Measurements from ENCODE around the gene RAC3. TPM values are rescaled to one million over a fixed set of nuclear protein-coding genes. Genes with fewer than 3 reads are reported as not detected.

RAC3 gene
- total and polyA plus RNA-seq, 2 of the 8 experiments (the other 6 are each of a cell fraction or from before 2014, with no cell fraction given): 177 to 299 TPM

- Histone ChIP-seq H2AFZ (ENCODE audit: low read length) (no peak overlapping the region), H4K91ac (replicated peaks; ENCODE audit: insufficient read length, low read length) (no peak overlapping the region), H3K4ac (replicated peaks; ENCODE audit: insufficient read length, low read depth, low read length) (no peak overlapping the region), H3K79me2 (ENCODE audit: control insufficient read depth in 1 of 2, insufficient read depth in 2 of 2, low read length in 2 of 2) (no peaks in the 10 kb centered on the region), H3K56ac (replicated peaks; ENCODE audit: insufficient read length, low read depth, low read length) (no peak overlapping the region), H2BK20ac (ENCODE audit: low read length) (no peak overlapping the region), H3K4me2 (ENCODE audit: insufficient read depth in 1 of 2, low read depth in 2 of 2, low read length in 2 of 2) (no peak overlapping the region), H2BK15ac (ENCODE audit: low read length) (no peak overlapping the region), H3K36me3 (ENCODE audit: control insufficient read depth in 2 of 4, insufficient read depth in 4 of 4, low read length in 3 of 4) (peaks cover 51 to 82% (median 67%) of the 10 kb centered on the region in 4 experiments), H2BK12ac (ENCODE audit: low read depth, low read length) (no peak overlapping the region), H3K27me3 (replicated peaks in 1 of 4; ENCODE audit: control insufficient read depth in 3 of 4, extremely low read depth in 1 of 4, insufficient read depth in 3 of 4, low read length in 3 of 4) (no peaks in the 10 kb centered on the region), H3K9ac (replicated peaks in 1 of 4; ENCODE audit: extremely low read depth in 1 of 4, low read depth in 3 of 4, low read length in 3 of 4) (no peak overlapping the region), H3K4me3 (ENCODE audit: extremely low read depth in 1 of 4, insufficient read depth in 2 of 4, low read depth in 3 of 4, low read length in 4 of 4) (no peak overlapping the region), H3K79me1 (ENCODE audit: low read depth, low read length) (peaks cover 7% of the 10 kb centered on the region), H3K4me1 (replicated peaks in 1 of 4; ENCODE audit: control insufficient read depth in 3 of 4, insufficient read depth in 4 of 4, low read length in 3 of 4) (no peaks in the 10 kb centered on the region), H3K27ac (ENCODE audit: low read depth, low read length) (no peak overlapping the region), H3K9me3 (ENCODE audit: insufficient read depth in 2 of 2, low read depth in 1 of 2, low read length in 1 of 2) (no peaks in the 10 kb centered on the region), H4K5ac (ENCODE audit: insufficient read length, low read depth, low read length) (no peak overlapping the region), H2AK5ac (ENCODE audit: low read depth, low read length) (no peak overlapping the region), H2BK120ac (replicated peaks; ENCODE audit: low read depth, low read length) (no peak overlapping the region), H3K18ac (ENCODE audit: extremely low read depth, low read length) (no peak overlapping the region), H3K23ac (ENCODE audit: insufficient read length) (no peak overlapping the region), H2BK5ac (ENCODE audit: low read depth, low read length) (no peak overlapping the region), H3K23me2 (ENCODE audit: low read depth, low read length) (no peaks in the 10 kb centered on the region), H4K8ac (ENCODE audit: extremely low read depth, insufficient read depth, low read length) (no peak overlapping the region), H3K14ac (ENCODE audit: insufficient read length) (no peak overlapping the region), H4K20me1 (replicated peaks in 1 of 2; ENCODE audit: control insufficient read depth in 1 of 2, insufficient read depth in 2 of 2, low read length in 2 of 2) (peaks cover 28 to 55% of the 10 kb centered on the region in 2 experiments)
- FAIRE-seq: no peak
- no peak for DNase-seq (ENCODE audit: low read depth in 1 of 2, low spot score in 2 of 2)
- 96% methylated on average over 44 of the region's 44 CpGs; no CpG with 5 or more reads in 1 of the 2 experiments for WGBS, 2 experiments (ENCODE audit: extremely low coverage in 1 of 2, insufficient coverage in 1 of 2, insufficient read length in 1 of 2, insufficient replicate concordance in 2 of 2, low coverage in 1 of 2, low lambda C conversion rate in 2 of 2, missing lambda C conversion rate in 1 of 2)
- POLR2A ChIA-PET (ENCODE audit: partially characterized antibody): interaction anchor here (0.6 to 12.5 kb wide), 11 partner anchors 8 to 36 kb away, joined by 3 to 105 read pairs (median 5); partner anchors contain the start of genes DUS1L and FASN
- CTCF ChIA-PET (ENCODE audit: partially characterized antibody): interaction anchor here (0.6 to 2.9 kb wide), 7 partner anchors 14 to 432 kb away, joined by 3 to 13 read pairs (median 4); no protein-coding TSS in a partner anchor
- TF ChIP-seq CTCF (IDR thresholded peaks at IDR 0.05; ENCODE audit: control extremely low read depth in 1 of 3, insufficient read depth in 1 of 3, low read depth in 1 of 3, low read length in 3 of 3) (no peak), TAF1 (IDR thresholded peaks at IDR 0.05; ENCODE audit: low read depth, low read length) (no peak), TBP (IDR thresholded peaks at IDR 0.05; ENCODE audit: low read depth, low read length) (no peak), KDM5A (IDR thresholded peaks at IDR 0.05; ENCODE audit: low read length) (no peak), ATF2 (IDR thresholded peaks at IDR 0.05; ENCODE audit: low read length) (no peak), HDAC2 (IDR thresholded peaks at IDR 0.05; ENCODE audit: borderline replicate concordance in 1 of 2, low read depth in 2 of 2, low read length in 2 of 2) (no peak), EGR1 (IDR thresholded peaks at IDR 0.05; ENCODE audit: borderline replicate concordance, low read depth, low read length) (no peak), POLR2A (IDR thresholded peaks at IDR 0.05; ENCODE audit: control extremely low read depth in 1 of 2, low read depth in 2 of 2, low read length in 2 of 2) (no peak), HDAC6 (IDR thresholded peaks at IDR 0.05; ENCODE audit: low read depth, low read length) (no peak)
These were observed 49.4 kb downstream of the RAC3 start for GRCh38 chr17:82080789-82081464.

Data from H1 (cell line).